ENCODE results near the gene NACAD.

The NACAD gene

DNA sequence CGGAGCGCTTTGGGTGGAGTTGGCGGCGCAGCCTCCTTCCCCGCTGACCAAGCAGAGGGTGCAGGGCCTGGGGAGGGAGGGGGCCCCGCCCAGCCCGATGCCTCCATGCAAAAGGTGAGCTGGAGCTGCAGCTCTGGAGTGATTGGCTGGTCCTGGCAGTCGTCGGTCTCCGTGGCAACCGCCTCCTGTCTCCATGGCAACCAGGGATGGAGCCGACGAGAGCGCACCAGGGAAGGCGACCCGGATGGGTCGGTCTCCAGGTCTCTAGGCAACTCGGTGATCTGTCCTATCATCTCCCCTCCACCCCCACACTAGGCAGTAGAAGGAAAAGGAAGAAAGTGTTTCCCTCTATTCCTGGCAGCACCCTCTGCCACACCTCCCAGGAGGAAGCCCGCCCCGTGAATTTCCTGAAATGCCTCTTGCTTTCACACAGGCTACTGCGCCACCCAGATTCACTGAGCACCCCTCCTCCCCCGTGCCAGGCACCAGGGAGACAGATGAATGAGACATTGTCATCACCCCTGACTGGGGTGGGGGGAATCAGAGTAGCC is 647 bp upstream of the NACAD start:
- H3K4me3 ChIP-seq (replicated peaks; ENCODE audit: low read depth, low read length), result peak overlapping the region; percentile 47
- TF ChIP-seq, protein P1, sequence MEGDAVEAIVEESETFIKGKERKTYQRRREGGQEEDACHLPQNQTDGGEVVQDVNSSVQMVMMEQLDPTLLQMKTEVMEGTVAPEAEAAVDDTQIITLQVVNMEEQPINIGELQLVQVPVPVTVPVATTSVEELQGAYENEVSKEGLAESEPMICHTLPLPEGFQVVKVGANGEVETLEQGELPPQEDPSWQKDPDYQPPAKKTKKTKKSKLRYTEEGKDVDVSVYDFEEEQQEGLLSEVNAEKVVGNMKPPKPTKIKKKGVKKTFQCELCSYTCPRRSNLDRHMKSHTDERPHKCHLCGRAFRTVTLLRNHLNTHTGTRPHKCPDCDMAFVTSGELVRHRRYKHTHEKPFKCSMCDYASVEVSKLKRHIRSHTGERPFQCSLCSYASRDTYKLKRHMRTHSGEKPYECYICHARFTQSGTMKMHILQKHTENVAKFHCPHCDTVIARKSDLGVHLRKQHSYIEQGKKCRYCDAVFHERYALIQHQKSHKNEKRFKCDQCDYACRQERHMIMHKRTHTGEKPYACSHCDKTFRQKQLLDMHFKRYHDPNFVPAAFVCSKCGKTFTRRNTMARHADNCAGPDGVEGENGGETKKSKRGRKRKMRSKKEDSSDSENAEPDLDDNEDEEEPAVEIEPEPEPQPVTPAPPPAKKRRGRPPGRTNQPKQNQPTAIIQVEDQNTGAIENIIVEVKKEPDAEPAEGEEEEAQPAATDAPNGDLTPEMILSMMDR (IDR thresholded peaks at IDR 0.05; ENCODE audit: low read depth, low read length, missing control alignments), result no peak
- DNase-seq (ENCODE audit: extremely low read depth, low read depth), result no peak

- peak overlapping the region; percentile 47 for H3K4me3 ChIP-seq (replicated peaks; ENCODE audit: low read depth, low read length)
These were observed 545 bp downstream of the NACAD start for GRCh38 chr7:45088146-45088701.

DNA sequence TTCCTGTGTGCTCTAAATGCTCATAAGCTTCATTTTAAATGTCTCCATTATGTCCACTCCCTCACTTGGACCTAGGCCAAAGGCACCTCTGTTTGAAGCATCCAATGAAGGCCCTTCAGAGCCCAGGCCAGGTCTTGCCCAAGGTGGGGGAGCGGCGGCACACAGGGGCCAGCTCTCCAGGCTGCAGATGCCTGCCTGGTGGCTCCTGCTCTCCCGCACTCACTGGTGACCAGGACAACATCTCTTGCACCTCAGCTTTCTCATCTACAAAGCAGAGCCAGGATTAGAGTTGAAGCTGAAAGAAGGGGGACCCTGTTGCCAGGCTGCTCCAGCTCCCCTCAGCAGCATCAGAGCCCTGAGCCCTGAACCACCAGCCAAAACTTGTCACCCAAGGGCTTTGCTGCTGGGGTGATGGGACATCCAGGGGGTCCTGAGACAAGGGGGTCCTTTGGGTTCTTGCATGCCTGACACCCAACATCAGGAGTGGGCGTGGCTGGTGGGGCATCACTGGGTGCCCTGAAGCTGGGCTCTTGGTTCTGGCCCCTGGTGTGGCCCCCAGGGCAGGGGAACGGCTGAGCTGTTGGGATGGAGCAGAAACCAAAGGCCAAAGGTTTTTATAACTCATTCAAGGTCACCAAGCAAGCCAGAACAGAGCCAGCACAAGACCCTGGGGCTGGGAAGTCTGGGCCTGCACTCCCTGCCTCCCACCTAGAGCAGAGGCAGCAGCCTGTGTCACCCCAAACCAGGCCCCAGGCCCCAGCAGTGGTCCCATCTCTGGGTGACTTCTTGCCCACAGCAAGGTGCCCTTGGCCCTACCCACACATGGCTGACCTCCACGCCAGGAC is 1.2 kb downstream of the NACAD start:
- no peak overlapping the region; the same call in 1 of the 2 replicates for H3K4me3 ChIP-seq (replicated peaks; ENCODE audit: low read depth, low read length)
- TF ChIP-seq, protein P1 (IDR thresholded peaks at IDR 0.05; ENCODE audit: low read depth, low read length, missing control alignments), result no peak
- no peak for DNase-seq (ENCODE audit: extremely low read depth, low read depth)

More at GRCh38 chr7:45088146-45088701, 545 bp downstream of the NACAD start:
- TF ChIP-seq, protein P1 (IDR thresholded peaks at IDR 0.05; ENCODE audit: low read depth, low read length, missing control alignments), result no peak
- no peak for DNase-seq (ENCODE audit: extremely low read depth, low read depth)

DNA sequence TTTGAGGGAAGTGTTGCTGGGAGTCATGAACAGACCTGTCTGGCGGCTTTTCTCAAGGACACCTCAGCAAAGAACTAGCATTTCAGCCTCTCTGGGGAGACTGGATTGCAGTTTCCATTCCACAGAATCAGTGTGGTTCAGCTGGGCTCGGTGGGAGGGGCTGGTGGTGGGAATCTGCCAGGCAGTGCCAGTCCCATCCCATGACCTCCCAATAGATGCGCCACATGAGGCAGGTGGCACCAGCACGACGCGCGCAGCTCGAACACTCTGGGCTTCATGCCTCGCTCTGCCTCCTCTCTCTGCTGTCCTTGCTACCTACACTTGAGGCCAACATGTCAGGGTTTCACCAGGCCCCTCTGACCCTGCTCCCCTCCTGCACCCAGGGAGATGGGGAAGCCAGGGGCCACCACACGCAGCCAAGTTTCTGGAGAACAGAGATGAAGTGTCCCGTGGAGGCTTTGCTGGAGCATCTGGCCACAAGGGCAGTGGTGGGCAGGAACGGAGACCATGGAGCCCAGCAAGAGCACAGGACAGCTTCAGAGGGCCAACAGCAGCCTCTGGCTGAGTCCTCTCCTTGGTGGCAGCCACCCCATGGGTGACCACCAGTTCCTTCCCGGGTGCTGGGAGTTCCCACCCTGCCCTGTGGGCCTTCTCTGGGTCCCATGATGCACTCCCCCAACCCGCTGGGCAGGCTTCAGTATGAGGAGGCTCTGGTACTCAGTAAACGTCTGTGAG is 2.3 kb downstream of the NACAD start:
- TF ChIP-seq, protein P1 (IDR thresholded peaks at IDR 0.05; ENCODE audit: low read depth, low read length, missing control alignments), result no peak
- H3K4me3 ChIP-seq (replicated peaks; ENCODE audit: low read depth, low read length), result no peak overlapping the region
- no peak for DNase-seq (ENCODE audit: extremely low read depth, low read depth)

DNA sequence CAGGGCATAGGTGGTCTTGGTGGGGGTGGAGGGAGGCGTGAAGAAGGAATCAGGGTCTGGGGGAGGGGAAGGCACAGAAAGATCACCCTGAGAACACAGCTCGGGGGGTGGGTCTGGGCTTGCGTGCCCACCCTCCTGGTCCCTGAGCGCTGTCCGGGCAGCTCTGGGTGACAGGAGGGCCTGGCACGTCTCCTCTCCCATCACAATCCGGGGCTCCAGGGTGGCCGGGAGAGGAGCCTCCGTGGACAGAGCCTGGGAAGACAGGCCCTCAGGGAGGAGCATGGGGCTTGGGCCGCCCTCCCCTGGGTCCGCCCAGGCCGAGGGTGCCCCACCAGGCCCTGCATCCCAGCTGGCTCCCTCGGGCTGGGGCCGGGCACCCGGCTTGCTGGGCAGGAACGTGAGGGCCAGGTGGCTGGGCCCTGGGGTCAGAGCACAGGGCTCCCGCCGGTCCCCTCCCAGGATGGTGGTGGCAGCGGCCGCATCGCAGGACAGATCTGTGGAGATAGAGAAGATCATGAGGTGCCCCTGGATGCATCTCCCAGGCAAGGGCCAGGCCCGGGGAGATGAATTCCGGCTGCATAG is 3.1 kb downstream of the NACAD start:
- TF ChIP-seq, protein P1 (IDR thresholded peaks at IDR 0.05; ENCODE audit: low read depth, low read length, missing control alignments), result no peak
- no peak for DNase-seq (ENCODE audit: extremely low read depth, low read depth)
- no peak overlapping the region for H3K4me3 ChIP-seq (replicated peaks; ENCODE audit: low read depth, low read length)

DNA sequence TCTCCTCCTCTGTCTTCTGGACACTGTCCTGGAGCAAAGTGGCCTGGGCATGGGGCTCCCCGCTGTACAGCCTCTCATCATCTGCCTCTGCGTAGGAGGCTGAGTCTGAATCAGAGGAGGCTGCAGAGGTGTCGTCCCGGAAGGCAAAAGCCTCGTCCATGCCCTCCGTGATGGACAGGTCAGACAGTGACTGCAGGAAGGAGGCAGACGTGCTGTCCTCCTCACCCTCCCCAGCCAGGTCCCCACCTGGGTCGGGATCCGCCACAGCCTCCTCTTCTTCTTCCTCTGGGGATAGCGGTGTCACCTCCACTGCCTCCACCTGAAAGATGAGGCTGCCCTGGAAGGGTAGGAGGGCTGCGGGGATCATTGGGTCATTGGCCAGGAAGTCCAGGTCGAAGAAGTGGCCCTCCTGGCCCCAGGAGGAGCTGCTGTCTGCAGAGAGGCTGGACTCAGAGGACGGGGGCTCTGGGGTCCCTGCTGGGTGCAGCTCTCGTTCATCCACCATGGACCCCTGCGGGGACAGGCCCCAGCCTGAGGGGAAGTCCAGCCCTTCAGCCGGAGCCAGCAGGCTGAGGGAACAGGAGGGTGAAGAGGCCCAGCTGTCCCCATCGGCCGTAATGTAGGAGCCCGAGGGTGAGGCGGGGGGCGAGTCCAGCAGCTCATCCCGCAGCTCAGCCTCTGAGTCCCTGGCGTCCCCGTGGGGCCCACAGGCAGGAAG is 3.7 kb downstream of the NACAD start:
- DNase-seq (ENCODE audit: extremely low read depth, low read depth), result no peak
- TF ChIP-seq, protein P1 (IDR thresholded peaks at IDR 0.05; ENCODE audit: low read depth, low read length, missing control alignments), result no peak
- no peak overlapping the region for H3K4me3 ChIP-seq (replicated peaks; ENCODE audit: low read depth, low read length)

Data from HFF-Myc (cell line).